A549 (cell line): Measurements from ENCODE around the gene ADAM29. TPM values are rescaled to one million over a fixed set of nuclear protein-coding genes. Genes with fewer than 3 reads are reported as not detected.

Source experiments
- ATAC-seq, 2 experiments: fragments of 200-7000 bp in 1 of 2; fragments of >200 bp in 1 of 2; cut with Nextera tagmentation in 1 of 2; cut with Tn5 transposase in 1 of 2; 3 replicates each; pipeline versions ENCODE4 v1.8.0 to v1.9.1; 2018 to 2020; ENCODE audit warnings: mild to moderate bottlenecking in 1 of 2, moderate library complexity in 1 of 2
- CTCF ChIA-PET: fragments of 300-600 bp; sonication (Branson Sonifier 250); formaldehyde crosslinking; extraction: SDS; loops from one replicate; lab custom pipeline; 2021; ENCODE audit warnings: antibody characterized with exemption, inconsistent platforms; lab: Yijun Ruan, JAX
- POLR2A ChIA-PET: fragments of 350-600 bp; formaldehyde crosslinking; extraction: SDS; loops from one replicate; lab custom pipeline; 2021; ENCODE audit warnings: antibody characterized with exemption, inconsistent platforms; lab: Yijun Ruan, JAX
- DNase-seq, 2 experiments: peaks; one replicate each; pipeline versions ENCODE4 v3.0.0 to v3.0.0-alpha.2; 2011 to 2016; ENCODE audit warnings: low read depth in 1 of 2, low spot score in 1 of 2
- FAIRE-seq: peaks from 2 replicates; lab custom pipeline; 2011; peaks lifted over from hg19 to GRCh38; lab: Jason Lieb, UNC
- H3K27ac ChIP-seq, 2 experiments: fragments of >200 bp; sonication (Bioruptor Twin); formaldehyde crosslinking; 3 replicates each; pipeline ENCODE4 v1.5.1; 2016 to 2017
- H3K4me1 ChIP-seq: fragments of >200 bp; sonication (Bioruptor Twin); formaldehyde crosslinking; 3 replicates; pipeline ENCODE4 v1.6.1; 2016
- H3K4me2 ChIP-seq: fragments of >200 bp; sonication (Bioruptor Twin); formaldehyde crosslinking; 3 replicates; pipeline ENCODE4 v1.6.1; 2016
- H3K4me3 ChIP-seq: fragments of >200 bp; sonication (Bioruptor Twin); formaldehyde crosslinking; 3 replicates; pipeline ENCODE4 v1.5.1; 2016
- H3K9me3 ChIP-seq: fragments of >200 bp; sonication (Bioruptor Twin); formaldehyde crosslinking; 3 replicates; pipeline ENCODE4 v1.6.1; 2016
- CBX2 ChIP-seq: fragments of 200-600 bp; sonication (generic); IDR thresholded peaks from 2 replicates; pipeline ENCODE4 v1.6.1; 2016; ENCODE audit warnings: low read depth, mild to moderate bottlenecking, borderline replicate concordance
- CBX8 ChIP-seq: fragments of 200-600 bp; sonication (generic); IDR thresholded peaks from 2 replicates; pipeline ENCODE4 v1.6.1; 2016
- CHD4 ChIP-seq: fragments of 200-600 bp; sonication (generic); IDR thresholded peaks from 2 replicates; pipeline ENCODE4 v1.6.1; 2016; ENCODE audit warnings: antibody characterized with exemption, mild to moderate bottlenecking, borderline replicate concordance
- EHMT2 ChIP-seq: fragments of 200-600 bp; sonication (generic); IDR thresholded peaks from 2 replicates; pipeline ENCODE4 v1.6.1; 2016; ENCODE audit warnings: antibody characterized with exemption, low read depth, mild to moderate bottlenecking, moderate library complexity
- EP300 ChIP-seq, 2 experiments: fragments of >200 bp; sonication (Bioruptor Twin); formaldehyde crosslinking; IDR thresholded peaks; 2 replicates in 1 of 2; 3 replicates in 1 of 2; pipeline ENCODE4 v1.6.1; 2016 to 2017
- ESRRA ChIP-seq: fragments of 150-350 bp; IDR thresholded peaks from 2 replicates; pipeline ENCODE4 v1.6.1; 2014; ENCODE audit warnings: mild to moderate bottlenecking, low read length, borderline replicate concordance
- FOXS1 ChIP-seq: fragments of 250-450 bp; sonication (Bioruptor Pico); IDR thresholded peaks from 2 replicates; pipeline ENCODE4 v1.5.0; 2020; ENCODE audit warnings: mild to moderate bottlenecking, moderate library complexity
- HDAC2 ChIP-seq: fragments of 200-600 bp; sonication (generic); IDR thresholded peaks from 2 replicates; pipeline ENCODE4 v1.6.1; 2016
- HOXB5 ChIP-seq: fragments of 250-450 bp; sonication (Bioruptor Pico); IDR thresholded peaks from 2 replicates; pipeline ENCODE4 v1.5.0; 2020; ENCODE audit warnings: mild to moderate bottlenecking, moderate library complexity
- JUN ChIP-seq, 2 experiments: fragments of >200 bp; sonication (Bioruptor Twin); formaldehyde crosslinking; IDR thresholded peaks; 2 replicates in 1 of 2; 3 replicates in 1 of 2; pipeline ENCODE4 v1.6.1; 2016 to 2017
- KDM1A ChIP-seq: fragments of 200-600 bp; sonication (generic); IDR thresholded peaks from 2 replicates; pipeline ENCODE4 v1.6.1; 2016; ENCODE audit warnings: low read depth, mild to moderate bottlenecking
- MYC ChIP-seq: IDR thresholded peaks from 2 replicates; pipeline ENCODE4 v1.6.1; 2012; ENCODE audit warnings: mild to moderate bottlenecking, inconsistent platforms, low read length, improper control_type of control experiment, borderline replicate concordance
- NR3C1 ChIP-seq: fragments of >200 bp; sonication (Bioruptor Twin); formaldehyde crosslinking; IDR thresholded peaks from 3 replicates; pipeline ENCODE4 v1.6.1; 2017
- PHF8 ChIP-seq: fragments of 200-600 bp; sonication (generic); IDR thresholded peaks from 2 replicates; pipeline ENCODE4 v1.6.1; 2016; ENCODE audit warnings: low read depth, mild to moderate bottlenecking, antibody characterized with exemption, moderate library complexity, borderline replicate concordance
- RARB ChIP-seq: fragments of 250-450 bp; sonication (Bioruptor Pico); IDR thresholded peaks from 2 replicates; pipeline ENCODE4 v1.8.0; 2021; ENCODE audit warnings: mild to moderate bottlenecking, moderate library complexity
- RCOR1 ChIP-seq: fragments of 150-350 bp; IDR thresholded peaks from 2 replicates; pipeline ENCODE4 v1.6.1; 2014; ENCODE audit warnings: antibody characterized with exemption, low read length, low read depth
- RFX5 ChIP-seq: fragments of 450-650 bp; IDR thresholded peaks from 2 replicates; pipeline ENCODE4 v1.7.1; 2014; ENCODE audit warnings: antibody characterized with exemption, mild to moderate bottlenecking, moderate library complexity
- SREBF2 ChIP-seq: fragments of 450-650 bp; IDR thresholded peaks from 2 replicates; pipeline ENCODE4 v1.6.1; 2014; ENCODE audit warnings: mild to moderate bottlenecking, moderate library complexity
- TP53 ChIP-seq: fragments of 250-450 bp; sonication (Bioruptor Pico); IDR thresholded peaks from 2 replicates; pipeline ENCODE4 v1.5.0; 2021; ENCODE audit warnings: mild to moderate bottlenecking, moderate library complexity
- ZFP36 ChIP-seq: fragments of 450-650 bp; IDR thresholded peaks from 2 replicates; pipeline ENCODE4 v1.6.1; 2014; ENCODE audit warnings: borderline replicate concordance; ENCODE audit not compliant: partially characterized antibody
- ZNF302 ChIP-seq: fragments of 250-450 bp; sonication (Bioruptor Pico); IDR thresholded peaks from 2 replicates; pipeline ENCODE4 v1.9.0; 2021; ENCODE audit warnings: inconsistent platforms, mild to moderate bottlenecking, moderate library complexity
- ZSCAN20 ChIP-seq: fragments of 250-450 bp; sonication (Bioruptor Pico); IDR thresholded peaks from 2 replicates; pipeline ENCODE4 v1.8.0; 2022; ENCODE audit warnings: mild to moderate bottlenecking, moderate library complexity
- WGBS: methylation state at CpG from one replicate; pipeline ENCODE4 v1.1.6; 2017; ENCODE audit errors: missing lambda C conversion rate; 5-methylcytosine and 5-hydroxymethylcytosine counted together
- polyA minus RNA-seq: library from RNA; depleted of rRNA, polyadenylated mRNA; stranded (reverse); fragments of >200 nt; gene quantifications from 2 replicates; pipeline ENCODE4 v1.2.3, GENCODE V29; 2011; rRNA and poly(A)+ RNA removed
- polyA plus RNA-seq, 4 experiments: library from polyadenylated mRNA; depleted of rRNA in 3 of 4; stranded (reverse); fragments of >200 nt; fragmentation: RNase III in 1 of 4; extraction: RNeasy Plus Mini Kit Qiagen cat#74134 plus additional on column Dnase treatment in 1 of 4; gene quantifications; 2 replicates in 3 of 4; 3 replicates in 1 of 4; pipeline ENCODE4 v1.2.3, GENCODE V29; 2011 to 2017
- TF ChIP-seq, protein P1 (sequence below): fragments of >200 bp; sonication (Bioruptor Twin); formaldehyde crosslinking; IDR thresholded peaks from 3 replicates; pipeline ENCODE4 v1.5.1; 2016
- TF ChIP-seq, protein P2 (sequence below): fragments of >200 bp; sonication (Bioruptor Twin); formaldehyde crosslinking; IDR thresholded peaks from 3 replicates; pipeline ENCODE4 v1.6.1; 2016
- TF ChIP-seq, protein P3 (sequence below): IDR thresholded peaks from 2 replicates; pipeline ENCODE4 v1.6.1; 2012
- TF ChIP-seq, protein P4 (sequence below): IDR thresholded peaks from 2 replicates; pipeline ENCODE4 v1.6.1; 2012
- TF ChIP-seq, protein P5 (sequence below): fragments of 450-650 bp; IDR thresholded peaks from 2 replicates; pipeline ENCODE4 v1.6.1; 2014; ENCODE audit warnings: antibody characterized with exemption
- TF ChIP-seq, protein P6 (sequence below): fragments of 150-350 bp; IDR thresholded peaks from 2 replicates; pipeline ENCODE4 v1.6.1; 2014; ENCODE audit warnings: low read depth, mild to moderate bottlenecking, low read length

ADAM29 gene
- not detected in 2 replicates for polyA plus RNA-seq (2011; rRNA removed)
- polyA plus RNA-seq (2012; cell fraction: cytosol; rRNA removed), result not detected in 2 replicates
- polyA plus RNA-seq (2012; cell fraction: nucleus; rRNA removed), result not detected in 2 replicates
- polyA plus RNA-seq (2017; fragmentation: RNase III; extraction: RNeasy Plus Mini Kit Qiagen cat#74134 plus additional on column Dnase treatment), result not detected in 3 replicates
- not detected in 2 replicates for polyA minus RNA-seq

DNA sequence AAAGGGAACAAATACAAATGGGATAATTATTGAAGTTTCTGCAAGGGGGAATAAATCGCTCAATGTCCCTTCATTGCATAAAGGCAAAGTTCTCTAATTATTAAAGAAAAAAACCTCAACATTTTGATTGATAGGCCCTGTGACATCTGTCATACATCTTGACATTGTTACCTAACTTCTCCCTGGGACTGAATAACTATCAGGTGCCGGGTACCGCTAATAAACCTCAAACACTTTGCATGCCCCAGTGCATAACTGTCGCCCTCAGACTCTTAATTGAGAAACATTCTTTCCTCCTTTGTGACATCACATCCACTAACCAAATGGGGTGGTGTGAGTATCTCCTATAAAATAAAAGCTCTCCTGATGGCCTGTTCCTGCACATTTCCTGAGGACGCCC is at the start of gene ADAM29:
Gene ADAM29, plus strand, starts transcription at position 301 of the 400 bp plus-strand sequence. CDS start 57,168 bp downstream, outside the sequence.
- FAIRE-seq, result no peak
- Histone ChIP-seq H3K4me2 (no peak within 1 kb of the TSS), H3K4me1 (no peaks in the 10 kb centered on the region), H3K9me3 (no peaks in the 10 kb centered on the region), H3K27ac (no peak within 1 kb of the TSS), H3K4me3 (no peak within 1 kb of the TSS)
- POLR2A ChIA-PET, result no interaction called here
- 77% methylated on average over 5 of the region's 5 CpGs for WGBS
- CTCF ChIA-PET, result interaction anchor here (1.0 kb wide), 1 partner anchor 11 kb away, joined by 3 read pairs; no protein-coding TSS in a partner anchor
- no peak for DNase-seq
- TF ChIP-seq, protein P1, sequence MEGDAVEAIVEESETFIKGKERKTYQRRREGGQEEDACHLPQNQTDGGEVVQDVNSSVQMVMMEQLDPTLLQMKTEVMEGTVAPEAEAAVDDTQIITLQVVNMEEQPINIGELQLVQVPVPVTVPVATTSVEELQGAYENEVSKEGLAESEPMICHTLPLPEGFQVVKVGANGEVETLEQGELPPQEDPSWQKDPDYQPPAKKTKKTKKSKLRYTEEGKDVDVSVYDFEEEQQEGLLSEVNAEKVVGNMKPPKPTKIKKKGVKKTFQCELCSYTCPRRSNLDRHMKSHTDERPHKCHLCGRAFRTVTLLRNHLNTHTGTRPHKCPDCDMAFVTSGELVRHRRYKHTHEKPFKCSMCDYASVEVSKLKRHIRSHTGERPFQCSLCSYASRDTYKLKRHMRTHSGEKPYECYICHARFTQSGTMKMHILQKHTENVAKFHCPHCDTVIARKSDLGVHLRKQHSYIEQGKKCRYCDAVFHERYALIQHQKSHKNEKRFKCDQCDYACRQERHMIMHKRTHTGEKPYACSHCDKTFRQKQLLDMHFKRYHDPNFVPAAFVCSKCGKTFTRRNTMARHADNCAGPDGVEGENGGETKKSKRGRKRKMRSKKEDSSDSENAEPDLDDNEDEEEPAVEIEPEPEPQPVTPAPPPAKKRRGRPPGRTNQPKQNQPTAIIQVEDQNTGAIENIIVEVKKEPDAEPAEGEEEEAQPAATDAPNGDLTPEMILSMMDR, result no peak
- TF ChIP-seq CBX2, result no peak
- TF ChIP-seq, protein P2, sequence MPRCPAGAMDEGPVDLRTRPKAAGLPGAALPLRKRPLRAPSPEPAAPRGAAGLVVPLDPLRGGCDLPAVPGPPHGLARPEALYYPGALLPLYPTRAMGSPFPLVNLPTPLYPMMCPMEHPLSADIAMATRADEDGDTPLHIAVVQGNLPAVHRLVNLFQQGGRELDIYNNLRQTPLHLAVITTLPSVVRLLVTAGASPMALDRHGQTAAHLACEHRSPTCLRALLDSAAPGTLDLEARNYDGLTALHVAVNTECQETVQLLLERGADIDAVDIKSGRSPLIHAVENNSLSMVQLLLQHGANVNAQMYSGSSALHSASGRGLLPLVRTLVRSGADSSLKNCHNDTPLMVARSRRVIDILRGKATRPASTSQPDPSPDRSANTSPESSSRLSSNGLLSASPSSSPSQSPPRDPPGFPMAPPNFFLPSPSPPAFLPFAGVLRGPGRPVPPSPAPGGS, result no peak
- no peak for TF ChIP-seq FOXS1 (CRISPR knock-in tag)
- TF ChIP-seq ZNF302 (CRISPR knock-in tag), result no peak
- no peak for TF ChIP-seq CHD4
- TF ChIP-seq RFX5, result no peak
- no peak for TF ChIP-seq EHMT2
- no peak for TF ChIP-seq PHF8
- TF ChIP-seq KDM1A, result no peak
- no peak for TF ChIP-seq HOXB5 (CRISPR knock-in tag)
- no peak for TF ChIP-seq CBX8
- no peak for TF ChIP-seq NR3C1
- TF ChIP-seq MYC, result no peak
- TF ChIP-seq HDAC2, result no peak
- TF ChIP-seq ZSCAN20 (CRISPR knock-in tag), result no peak
- TF ChIP-seq ESRRA, result no peak
- no peak for TF ChIP-seq SREBF2
- TF ChIP-seq, protein P3, sequence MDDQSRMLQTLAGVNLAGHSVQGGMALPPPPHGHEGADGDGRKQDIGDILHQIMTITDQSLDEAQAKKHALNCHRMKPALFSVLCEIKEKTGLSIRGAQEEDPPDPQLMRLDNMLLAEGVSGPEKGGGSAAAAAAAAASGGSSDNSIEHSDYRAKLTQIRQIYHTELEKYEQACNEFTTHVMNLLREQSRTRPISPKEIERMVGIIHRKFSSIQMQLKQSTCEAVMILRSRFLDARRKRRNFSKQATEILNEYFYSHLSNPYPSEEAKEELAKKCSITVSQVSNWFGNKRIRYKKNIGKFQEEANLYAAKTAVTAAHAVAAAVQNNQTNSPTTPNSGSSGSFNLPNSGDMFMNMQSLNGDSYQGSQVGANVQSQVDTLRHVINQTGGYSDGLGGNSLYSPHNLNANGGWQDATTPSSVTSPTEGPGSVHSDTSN, result no peak
- no peak for ATAC-seq

DNA sequence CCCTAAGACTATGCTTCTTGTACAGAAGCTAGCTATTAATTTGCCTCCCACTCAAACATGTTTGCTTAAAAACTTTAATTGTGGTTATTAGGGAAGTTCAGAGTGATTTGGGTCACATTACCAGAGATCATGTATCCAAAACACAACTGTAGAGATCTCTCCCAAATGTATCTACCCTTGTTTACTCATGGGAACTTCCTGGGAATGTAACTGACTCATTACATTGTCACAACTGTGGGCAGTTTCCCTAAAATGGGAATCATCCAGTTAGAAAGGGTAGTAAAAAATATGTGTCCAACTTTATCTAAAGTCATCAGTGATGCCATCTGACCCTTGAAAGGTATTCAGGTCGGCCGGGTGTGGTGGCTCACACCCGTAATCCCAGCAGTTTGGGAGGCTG is 48.8 kb upstream of the ADAM29 start:
- Histone ChIP-seq H3K4me1 (no peaks in the 10 kb centered on the region), H3K4me3 (no peak overlapping the region), H3K9me3 (no peaks in the 10 kb centered on the region), H3K27ac (no peak overlapping the region), H3K4me2 (no peak overlapping the region)
- ChIA-PET POLR2A (no interaction called here), CTCF (no interaction called here)
- 24% methylated on average over 3 of the region's 3 CpGs for WGBS
- ATAC-seq, result no peak
- TF ChIP-seq JUN (IDR thresholded peaks at IDR 0.05), result no peak
- no peak for TF ChIP-seq RCOR1
- TF ChIP-seq EP300 (IDR thresholded peaks at IDR 0.05), result no peak
- TF ChIP-seq, protein P4, sequence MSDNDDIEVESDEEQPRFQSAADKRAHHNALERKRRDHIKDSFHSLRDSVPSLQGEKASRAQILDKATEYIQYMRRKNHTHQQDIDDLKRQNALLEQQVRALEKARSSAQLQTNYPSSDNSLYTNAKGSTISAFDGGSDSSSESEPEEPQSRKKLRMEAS, result no peak
- TF ChIP-seq, protein P5, sequence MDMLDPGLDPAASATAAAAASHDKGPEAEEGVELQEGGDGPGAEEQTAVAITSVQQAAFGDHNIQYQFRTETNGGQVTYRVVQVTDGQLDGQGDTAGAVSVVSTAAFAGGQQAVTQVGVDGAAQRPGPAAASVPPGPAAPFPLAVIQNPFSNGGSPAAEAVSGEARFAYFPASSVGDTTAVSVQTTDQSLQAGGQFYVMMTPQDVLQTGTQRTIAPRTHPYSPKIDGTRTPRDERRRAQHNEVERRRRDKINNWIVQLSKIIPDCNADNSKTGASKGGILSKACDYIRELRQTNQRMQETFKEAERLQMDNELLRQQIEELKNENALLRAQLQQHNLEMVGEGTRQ, result no peak
- TF ChIP-seq ZSCAN20 (CRISPR knock-in tag), result no peak
- TF ChIP-seq ESRRA, result no peak
- TF ChIP-seq HOXB5 (CRISPR knock-in tag), result no peak
- no peak for TF ChIP-seq RFX5
- no peak for TF ChIP-seq EHMT2
- TF ChIP-seq, protein P6, sequence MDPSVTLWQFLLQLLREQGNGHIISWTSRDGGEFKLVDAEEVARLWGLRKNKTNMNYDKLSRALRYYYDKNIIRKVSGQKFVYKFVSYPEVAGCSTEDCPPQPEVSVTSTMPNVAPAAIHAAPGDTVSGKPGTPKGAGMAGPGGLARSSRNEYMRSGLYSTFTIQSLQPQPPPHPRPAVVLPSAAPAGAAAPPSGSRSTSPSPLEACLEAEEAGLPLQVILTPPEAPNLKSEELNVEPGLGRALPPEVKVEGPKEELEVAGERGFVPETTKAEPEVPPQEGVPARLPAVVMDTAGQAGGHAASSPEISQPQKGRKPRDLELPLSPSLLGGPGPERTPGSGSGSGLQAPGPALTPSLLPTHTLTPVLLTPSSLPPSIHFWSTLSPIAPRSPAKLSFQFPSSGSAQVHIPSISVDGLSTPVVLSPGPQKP, result no peak
- no peak for TF ChIP-seq ZFP36
- no peak for TF ChIP-seq TP53 (CRISPR knock-in tag)
- TF ChIP-seq RARB (CRISPR knock-in tag), result no peak
- DNase-seq, result no peak
- no peak for FAIRE-seq
